ENCODE measurements around the gene EDEM3.
"Not testable (repeated sequence)": the region's sequence is repeated elsewhere in the genome, so short reads cannot be mapped to it uniquely, and the experiment has no call there.

EDEM3 gene

GRCh38 chr1:184754476-184755225 is at the start of gene EDEM3:
Gene EDEM3, minus strand, starts transcription at chr1:184754858. Its CDS starts 212 bp downstream, at chr1:184754646.
- DNase-seq = peak; percentile 98

- no peak for DNase-seq
Observed at GRCh38 chr1:184804220-184804619, 49.6 kb upstream of the EDEM3 start.

- no peak for DNase-seq
Observed at GRCh38 chr1:184803180-184803492, 48.5 kb upstream of the EDEM3 start.

- DNase-seq = no peak
Observed at GRCh38 chr1:184802354-184803179, 47.9 kb upstream of the EDEM3 start.

- DNase-seq = no peak
Observed at GRCh38 chr1:184801503-184801902, 46.8 kb upstream of the EDEM3 start.

- DNase-seq = no peak
Observed at GRCh38 chr1:184800876-184801275, 46.2 kb upstream of the EDEM3 start.

- no peak for DNase-seq
Observed at GRCh38 chr1:184793967-184794366, 39.3 kb upstream of the EDEM3 start.

GRCh38 chr1:184792450-184792969 is 37.9 kb upstream of the EDEM3 start:
- no peak for DNase-seq

- DNase-seq = no peak
Observed at GRCh38 chr1:184791550-184791900, 36.9 kb upstream of the EDEM3 start.

- DNase-seq = no peak
Observed at GRCh38 chr1:184790642-184791549, 36.2 kb upstream of the EDEM3 start.

GRCh38 chr1:184789884-184790283 is 35.2 kb upstream of the EDEM3 start:
- DNase-seq = no peak

GRCh38 chr1:184788970-184789369 is 34.3 kb upstream of the EDEM3 start:
- DNase-seq = no peak

GRCh38 chr1:184785529-184785928 is 30.9 kb upstream of the EDEM3 start:
- DNase-seq = no peak

- not testable (repeated sequence) for DNase-seq
Observed at GRCh38 chr1:184783723-184784122, 29.1 kb upstream of the EDEM3 start.

GRCh38 chr1:184781941-184782340 is 27.3 kb upstream of the EDEM3 start:
- no peak for DNase-seq

GRCh38 chr1:184775885-184776284 is 21.2 kb upstream of the EDEM3 start:
- DNase-seq = no peak

- DNase-seq = no peak
Observed at GRCh38 chr1:184775329-184775728, 20.7 kb upstream of the EDEM3 start.

- DNase-seq = no peak
Observed at GRCh38 chr1:184773762-184774320, 19.2 kb upstream of the EDEM3 start.

- peak in 1 of 2 experiments; percentile 41 for DNase-seq
Observed at GRCh38 chr1:184771190-184771691, 16.6 kb upstream of the EDEM3 start.

- DNase-seq = peak in 1 of 2 experiments; percentile 22
Observed at GRCh38 chr1:184770181-184770979, 15.7 kb upstream of the EDEM3 start.

GRCh38 chr1:184769241-184769640 is 14.6 kb upstream of the EDEM3 start:
- no peak for DNase-seq

- no peak for DNase-seq
Observed at GRCh38 chr1:184768467-184768866, 13.8 kb upstream of the EDEM3 start.

All from NCI-H1930 (cell line).